ENCODE data around the gene PPP1R8. TPM values are rescaled to one million over a fixed set of nuclear protein-coding genes. Genes with fewer than 3 reads are reported as not detected.

The PPP1R8 gene
- total and polyA plus RNA-seq, 9 of the 15 experiments (the other 6 are each of a cell fraction or from before 2014, with no cell fraction given): 16.2 to 107 (median 75.3) TPM

DNA sequence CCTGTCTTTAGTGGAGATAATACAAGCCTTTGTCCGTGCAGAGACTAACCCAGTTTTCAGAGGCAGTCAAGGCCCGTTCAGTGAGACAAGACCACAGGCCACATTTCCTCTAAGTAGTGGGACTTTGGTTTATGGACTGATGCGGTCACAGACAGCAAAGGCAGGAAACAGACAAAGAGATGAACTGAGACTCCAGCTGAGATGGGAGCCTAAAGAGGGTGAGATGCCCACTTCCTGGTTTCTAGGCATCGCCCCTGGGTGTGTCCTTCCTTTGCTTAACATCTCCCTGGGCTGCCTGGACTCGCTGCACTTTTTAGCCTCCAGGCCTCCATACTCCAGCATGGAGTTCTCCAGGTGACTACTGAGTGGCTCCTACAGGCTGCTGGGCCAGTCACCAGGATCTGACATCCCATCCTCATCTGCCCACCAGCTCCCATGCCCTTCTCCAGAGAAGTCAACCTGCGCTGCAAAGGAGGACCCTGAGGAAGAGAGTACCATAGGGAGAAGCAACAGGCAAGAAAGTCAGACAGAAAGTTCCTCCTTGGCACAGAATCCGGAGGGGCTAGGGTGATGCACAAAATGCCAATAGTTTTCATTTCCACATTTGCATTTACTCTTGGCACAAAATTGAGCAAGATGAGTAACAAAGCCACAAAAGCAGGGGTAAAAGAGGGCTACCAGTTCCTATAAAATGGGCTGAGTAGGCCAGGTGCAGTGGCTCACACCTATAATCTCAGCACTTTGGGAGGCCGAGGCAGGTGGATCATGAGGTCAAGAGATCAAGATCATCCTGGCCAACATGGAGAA lies 56.8 kb downstream of the PPP1R8 start:
- no peaks in the 10 kb centered on the region for H4K20me1 ChIP-seq (replicated peaks; ENCODE audit: control insufficient read depth, insufficient read depth, low read length)
- intact Hi-C loops (cut with micrococcal nuclease): no loop called here
- no TSS peak for BruUV-seq (replicated peaks)
- in situ Hi-C loops (cut with MboI): no loop called here
- no peaks in the 10 kb centered on the region for H3K79me2 ChIP-seq (ENCODE audit: control insufficient read depth, insufficient read depth, low read length)
- TF ChIP-seq ZNF785 (CRISPR knock-in tag; IDR thresholded peaks at IDR 0.05): no peak
- TF ChIP-seq CCNT2 (IDR thresholded peaks at IDR 0.05; ENCODE audit: borderline replicate concordance, extremely low read depth, insufficient read length, low read depth, low read length): no peak
- TF ChIP-seq, protein P1, sequence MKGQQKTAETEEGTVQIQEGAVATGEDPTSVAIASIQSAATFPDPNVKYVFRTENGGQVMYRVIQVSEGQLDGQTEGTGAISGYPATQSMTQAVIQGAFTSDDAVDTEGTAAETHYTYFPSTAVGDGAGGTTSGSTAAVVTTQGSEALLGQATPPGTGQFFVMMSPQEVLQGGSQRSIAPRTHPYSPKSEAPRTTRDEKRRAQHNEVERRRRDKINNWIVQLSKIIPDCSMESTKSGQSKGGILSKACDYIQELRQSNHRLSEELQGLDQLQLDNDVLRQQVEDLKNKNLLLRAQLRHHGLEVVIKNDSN (CRISPR knock-in tag; IDR thresholded peaks at IDR 0.05): no peak
- no peak for TF ChIP-seq TRIM28 (IDR thresholded peaks at IDR 0.05)
- TF ChIP-seq, protein P2, sequence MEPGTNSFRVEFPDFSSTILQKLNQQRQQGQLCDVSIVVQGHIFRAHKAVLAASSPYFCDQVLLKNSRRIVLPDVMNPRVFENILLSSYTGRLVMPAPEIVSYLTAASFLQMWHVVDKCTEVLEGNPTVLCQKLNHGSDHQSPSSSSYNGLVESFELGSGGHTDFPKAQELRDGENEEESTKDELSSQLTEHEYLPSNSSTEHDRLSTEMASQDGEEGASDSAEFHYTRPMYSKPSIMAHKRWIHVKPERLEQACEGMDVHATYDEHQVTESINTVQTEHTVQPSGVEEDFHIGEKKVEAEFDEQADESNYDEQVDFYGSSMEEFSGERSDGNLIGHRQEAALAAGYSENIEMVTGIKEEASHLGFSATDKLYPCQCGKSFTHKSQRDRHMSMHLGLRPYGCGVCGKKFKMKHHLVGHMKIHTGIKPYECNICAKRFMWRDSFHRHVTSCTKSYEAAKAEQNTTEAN (CRISPR knock-in tag; IDR thresholded peaks at IDR 0.05): no peak
- TF ChIP-seq MCM5 (IDR thresholded peaks at IDR 0.05; ENCODE audit: low read depth): no peak
- TF ChIP-seq ZNF263 (CRISPR knock-in tag; IDR thresholded peaks at IDR 0.05; ENCODE audit: borderline replicate concordance): no peak
- TF ChIP-seq, protein P3, sequence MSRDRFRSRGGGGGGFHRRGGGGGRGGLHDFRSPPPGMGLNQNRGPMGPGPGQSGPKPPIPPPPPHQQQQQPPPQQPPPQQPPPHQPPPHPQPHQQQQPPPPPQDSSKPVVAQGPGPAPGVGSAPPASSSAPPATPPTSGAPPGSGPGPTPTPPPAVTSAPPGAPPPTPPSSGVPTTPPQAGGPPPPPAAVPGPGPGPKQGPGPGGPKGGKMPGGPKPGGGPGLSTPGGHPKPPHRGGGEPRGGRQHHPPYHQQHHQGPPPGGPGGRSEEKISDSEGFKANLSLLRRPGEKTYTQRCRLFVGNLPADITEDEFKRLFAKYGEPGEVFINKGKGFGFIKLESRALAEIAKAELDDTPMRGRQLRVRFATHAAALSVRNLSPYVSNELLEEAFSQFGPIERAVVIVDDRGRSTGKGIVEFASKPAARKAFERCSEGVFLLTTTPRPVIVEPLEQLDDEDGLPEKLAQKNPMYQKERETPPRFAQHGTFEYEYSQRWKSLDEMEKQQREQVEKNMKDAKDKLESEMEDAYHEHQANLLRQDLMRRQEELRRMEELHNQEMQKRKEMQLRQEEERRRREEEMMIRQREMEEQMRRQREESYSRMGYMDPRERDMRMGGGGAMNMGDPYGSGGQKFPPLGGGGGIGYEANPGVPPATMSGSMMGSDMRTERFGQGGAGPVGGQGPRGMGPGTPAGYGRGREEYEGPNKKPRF (IDR thresholded peaks at IDR 0.05; ENCODE audit: low read depth, low read length): no peak
- TF ChIP-seq, protein P4, sequence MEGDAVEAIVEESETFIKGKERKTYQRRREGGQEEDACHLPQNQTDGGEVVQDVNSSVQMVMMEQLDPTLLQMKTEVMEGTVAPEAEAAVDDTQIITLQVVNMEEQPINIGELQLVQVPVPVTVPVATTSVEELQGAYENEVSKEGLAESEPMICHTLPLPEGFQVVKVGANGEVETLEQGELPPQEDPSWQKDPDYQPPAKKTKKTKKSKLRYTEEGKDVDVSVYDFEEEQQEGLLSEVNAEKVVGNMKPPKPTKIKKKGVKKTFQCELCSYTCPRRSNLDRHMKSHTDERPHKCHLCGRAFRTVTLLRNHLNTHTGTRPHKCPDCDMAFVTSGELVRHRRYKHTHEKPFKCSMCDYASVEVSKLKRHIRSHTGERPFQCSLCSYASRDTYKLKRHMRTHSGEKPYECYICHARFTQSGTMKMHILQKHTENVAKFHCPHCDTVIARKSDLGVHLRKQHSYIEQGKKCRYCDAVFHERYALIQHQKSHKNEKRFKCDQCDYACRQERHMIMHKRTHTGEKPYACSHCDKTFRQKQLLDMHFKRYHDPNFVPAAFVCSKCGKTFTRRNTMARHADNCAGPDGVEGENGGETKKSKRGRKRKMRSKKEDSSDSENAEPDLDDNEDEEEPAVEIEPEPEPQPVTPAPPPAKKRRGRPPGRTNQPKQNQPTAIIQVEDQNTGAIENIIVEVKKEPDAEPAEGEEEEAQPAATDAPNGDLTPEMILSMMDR (IDR thresholded peaks at IDR 0.05 in 2 of 3, conservative IDR thresholded peaks at IDR 0.05 in 1 of 3; ENCODE audit: insufficient read depth in 2 of 3, low read depth in 1 of 3, low read length in 3 of 3): no peak
- TF ChIP-seq ADNP (tag; IDR thresholded peaks at IDR 0.05): no peak
- H3K4me1 ChIP-seq (replicated peaks in 1 of 2; ENCODE audit: control insufficient read depth in 2 of 2, insufficient read depth in 2 of 2, low read length in 2 of 2): peaks cover 0 to 6% of the 10 kb centered on the region in 2 experiments; a peak in 2 of 5 replicates
- H3K4me2 ChIP-seq (ENCODE audit: insufficient read depth, low read length): no peak overlapping the region
- peak; percentile 12; the same call in 2 of the 3 replicates for ATAC-seq
- WGBS (ENCODE audit: insufficient coverage, low coverage, missing lambda C conversion rate): 73% methylated on average over 8 of the region's 8 CpGs
- H3K9me3 ChIP-seq (replicated peaks; ENCODE audit: control insufficient read depth, insufficient read depth, low read depth, low read length): no peaks in the 10 kb centered on the region
- H3K9me1 ChIP-seq (ENCODE audit: control insufficient read depth, insufficient read depth, low read length): peaks cover 4% of the 10 kb centered on the region
- H2AFZ ChIP-seq (ENCODE audit: low read depth, low read length): no peak overlapping the region
- DNase-seq (ENCODE audit: extremely low read depth in 1 of 4, low spot score in 3 of 4): no peak
- ChIA-PET POLR2A (interaction anchor here (1.2 to 2.3 kb wide), 3 partner anchors 7 to 56 kb away, joined by 3 to 16 read pairs (median 4); no protein-coding TSS in a partner anchor), CTCF (ENCODE audit: low intra/inter-chr PET ratio) (no interaction called here)
- H3K9ac ChIP-seq (ENCODE audit: insufficient read depth in 1 of 2, low read depth in 2 of 2, low read length in 2 of 2): no peak overlapping the region
- no peak for FAIRE-seq
- H3K27ac ChIP-seq (ENCODE audit: extremely low read depth, low read depth, low read length): no peak overlapping the region
- peaks cover 75% of the 10 kb centered on the region for H3K36me3 ChIP-seq (ENCODE audit: control insufficient read depth, insufficient read depth, low read length)
- H3K4me3 ChIP-seq: no peak overlapping the region
- H3K27me3 ChIP-seq (ENCODE audit: control insufficient read depth in 2 of 2, insufficient read depth in 2 of 2, low read length in 2 of 2): no peaks in the 10 kb centered on the region

Measured in K562 (cell line).